Fibroblast of lung (primary cell): ENCODE data around the gene PDE1A. TPM values are rescaled to one million over a fixed set of nuclear protein-coding genes. Genes with fewer than 3 reads are reported as not detected.

ENCODE experiments used
- DNase-seq, 2 donors: peaks; one replicate each; pipeline versions ENCODE4 v3.0.0 to v3.0.0-alpha.2; 2010; ENCODE audit warnings: low read depth in 2 of 2
- H2AFZ ChIP-seq: 2 replicates; pipeline ENCODE4 v1.5.1; 2012; ENCODE audit warnings: low read length, control low read depth, inconsistent platforms
- H3K27ac ChIP-seq: 2 replicates; pipeline ENCODE4 v1.5.1; 2011; ENCODE audit warnings: low read length, control low read depth; ENCODE audit not compliant: insufficient read depth
- H3K27me3 ChIP-seq: 2 replicates; pipeline ENCODE4 v1.5.1; 2011; ENCODE audit warnings: mild to moderate bottlenecking, low read length; ENCODE audit not compliant: control insufficient read depth, insufficient read depth
- H3K36me3 ChIP-seq: 2 replicates; pipeline ENCODE4 v1.5.1; 2011; ENCODE audit warnings: low read length; ENCODE audit not compliant: control insufficient read depth, insufficient read depth
- H3K4me1 ChIP-seq: 2 replicates; pipeline ENCODE4 v1.5.1; 2011; ENCODE audit warnings: low read length; ENCODE audit not compliant: control insufficient read depth, insufficient read depth; ENCODE audit errors: extremely low read depth
- H3K4me2 ChIP-seq: 2 replicates; pipeline ENCODE4 v1.5.1; 2011; ENCODE audit warnings: low read length, control low read depth; ENCODE audit not compliant: insufficient read depth; ENCODE audit errors: extremely low read depth
- H3K4me3 ChIP-seq, 4 experiments: fragments of 200-600 bp in 1 of 4; sonication (generic) in 1 of 4; replicated peaks in 1 of 4; 2 replicates each; pipeline ENCODE4 v1.5.1; 2011 to 2016; ENCODE audit warnings: low read length in 4 of 4, low read depth in 3 of 4, mild to moderate bottlenecking in 3 of 4, control low read depth in 2 of 4, inconsistent platforms in 1 of 4, mixed read lengths in 1 of 4; ENCODE audit not compliant: insufficient read depth in 1 of 4; ENCODE audit errors: control extremely low read depth in 1 of 4
- H3K79me2 ChIP-seq: 2 replicates; pipeline ENCODE4 v1.5.1; 2012; ENCODE audit warnings: mild to moderate bottlenecking, low read length, inconsistent platforms; ENCODE audit not compliant: control insufficient read depth, insufficient read depth
- H3K9ac ChIP-seq: 2 replicates; pipeline ENCODE4 v1.5.1; 2011; ENCODE audit warnings: mild to moderate bottlenecking, low read length, control low read depth; ENCODE audit not compliant: insufficient read depth
- H3K9me3 ChIP-seq: 2 replicates; pipeline ENCODE4 v1.5.1; 2012; ENCODE audit warnings: low read depth, low read length; ENCODE audit not compliant: control insufficient read depth, insufficient read depth
- H4K20me1 ChIP-seq: 2 replicates; pipeline ENCODE4 v1.5.1; 2011; ENCODE audit warnings: low read length; ENCODE audit not compliant: control insufficient read depth, insufficient read depth; ENCODE audit errors: extremely low read depth
- EZH2 ChIP-seq: IDR thresholded peaks from 2 replicates; pipeline ENCODE4 v1.5.1; 2012; ENCODE audit warnings: low read length, control low read depth, mild to moderate bottlenecking; ENCODE audit errors: missing control alignments
- polyA plus RNA-seq, 2 donors: library from polyadenylated mRNA; depleted of rRNA in 1 of 2; stranded (reverse) in 1 of 2; unstranded in 1 of 2; fragments of >200 nt; gene quantifications; 2 replicates each; pipeline ENCODE4 v1.2.1, GENCODE V29; 2011 to 2012; ENCODE audit warnings: missing spikeins in 1 of 2
- total RNA-seq: library from RNA; depleted of rRNA; stranded (reverse); fragments of >200 nt; gene quantifications from 2 replicates; pipeline ENCODE4 v1.2.1, GENCODE V29; 2014
- TF ChIP-seq, protein P1 (sequence below), 2 donors: IDR thresholded peaks in 1 of 2; conservative IDR thresholded peaks in 1 of 2; 1 replicate in 1 of 2; 2 replicates in 1 of 2; pipeline ENCODE4 v1.5.1; 2011 to 2012; ENCODE audit warnings: low read length in 2 of 2, control low read depth in 1 of 2, inconsistent platforms in 1 of 2, low read depth in 1 of 2, mild to moderate bottlenecking in 1 of 2

PDE1A gene
- total and polyA plus RNA-seq, 2 donors (not counting 1 experiment from before 2014, with no cell fraction given) = 4.0 to 7.1 TPM

- TF ChIP-seq, protein P1, sequence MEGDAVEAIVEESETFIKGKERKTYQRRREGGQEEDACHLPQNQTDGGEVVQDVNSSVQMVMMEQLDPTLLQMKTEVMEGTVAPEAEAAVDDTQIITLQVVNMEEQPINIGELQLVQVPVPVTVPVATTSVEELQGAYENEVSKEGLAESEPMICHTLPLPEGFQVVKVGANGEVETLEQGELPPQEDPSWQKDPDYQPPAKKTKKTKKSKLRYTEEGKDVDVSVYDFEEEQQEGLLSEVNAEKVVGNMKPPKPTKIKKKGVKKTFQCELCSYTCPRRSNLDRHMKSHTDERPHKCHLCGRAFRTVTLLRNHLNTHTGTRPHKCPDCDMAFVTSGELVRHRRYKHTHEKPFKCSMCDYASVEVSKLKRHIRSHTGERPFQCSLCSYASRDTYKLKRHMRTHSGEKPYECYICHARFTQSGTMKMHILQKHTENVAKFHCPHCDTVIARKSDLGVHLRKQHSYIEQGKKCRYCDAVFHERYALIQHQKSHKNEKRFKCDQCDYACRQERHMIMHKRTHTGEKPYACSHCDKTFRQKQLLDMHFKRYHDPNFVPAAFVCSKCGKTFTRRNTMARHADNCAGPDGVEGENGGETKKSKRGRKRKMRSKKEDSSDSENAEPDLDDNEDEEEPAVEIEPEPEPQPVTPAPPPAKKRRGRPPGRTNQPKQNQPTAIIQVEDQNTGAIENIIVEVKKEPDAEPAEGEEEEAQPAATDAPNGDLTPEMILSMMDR (conservative IDR thresholded peaks at IDR 0.05 in 1 of 2, IDR thresholded peaks at IDR 0.05 in 1 of 2; ENCODE audit: low read depth in 1 of 2, low read length in 2 of 2) = no peak
- no peak for TF ChIP-seq EZH2
- H3K27me3 ChIP-seq = no peaks in the 10 kb centered on the region
- no peaks in the 10 kb centered on the region for H3K9me3 ChIP-seq
- H2AFZ ChIP-seq = no peak overlapping the region
- DNase-seq = no peak
- no peak overlapping the region for H3K27ac ChIP-seq
- H3K4me3 ChIP-seq = no peak overlapping the region
- no peaks in the 10 kb centered on the region for H3K4me1 ChIP-seq
- H4K20me1 ChIP-seq = no peaks in the 10 kb centered on the region
- no peaks in the 10 kb centered on the region for H3K79me2 ChIP-seq
- H3K9ac ChIP-seq = no peak overlapping the region
- no peak overlapping the region for H3K4me2 ChIP-seq
- H3K36me3 ChIP-seq = no peaks in the 10 kb centered on the region
Observed at GRCh38 chr2:182428476-182428875, 1.6 kb upstream of the PDE1A start.

DNA sequence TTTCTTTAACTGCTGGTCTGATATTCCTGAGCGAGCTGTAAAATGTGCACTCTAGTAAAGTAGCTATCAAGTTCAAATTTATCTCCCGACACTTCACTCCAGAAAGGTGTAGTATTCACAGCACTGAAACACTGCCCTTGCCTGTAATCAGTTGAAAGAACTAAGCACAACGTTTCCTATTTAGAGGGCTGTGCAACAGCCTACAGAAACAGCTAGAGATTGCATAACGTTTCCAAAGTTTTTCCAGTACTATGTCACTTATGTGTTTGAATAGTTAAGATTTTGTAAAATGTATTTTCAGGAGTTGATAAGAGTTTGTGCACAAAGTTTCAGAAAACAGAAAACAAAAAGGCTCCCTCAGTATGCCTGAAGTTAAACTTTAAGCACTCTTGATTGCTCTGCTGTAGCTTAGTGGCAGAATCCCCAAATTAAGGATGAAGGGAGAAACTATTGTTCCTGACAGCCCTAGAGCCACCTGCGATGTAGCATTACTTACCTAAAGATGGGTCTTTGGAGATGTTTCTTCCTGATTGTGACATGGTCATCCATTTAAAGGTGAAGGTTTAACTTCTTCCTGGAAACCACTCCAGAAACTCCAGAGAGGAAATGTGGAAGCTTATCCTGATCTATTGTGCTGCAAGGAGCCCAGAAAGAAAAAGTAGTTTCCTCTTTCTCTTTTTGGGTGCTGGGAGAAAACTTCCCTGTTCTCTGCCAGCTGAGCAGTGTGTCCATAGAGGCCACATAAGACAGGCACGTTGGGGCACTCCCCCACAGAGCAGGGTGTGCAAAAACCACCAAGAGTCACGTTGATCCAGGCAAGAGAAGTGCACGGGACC is 536 bp downstream of the PDE1A start:
- H3K4me3 ChIP-seq = peak overlapping the region in 1 of 4 experiments; percentile 45
- peak overlapping the region; percentile 6 for H2AFZ ChIP-seq
- H3K4me2 ChIP-seq = peak overlapping the region; percentile 11
- H3K36me3 ChIP-seq = no peaks in the 10 kb centered on the region
- DNase-seq = peak; percentile 19 to 46
- no peak overlapping the region for H3K27ac ChIP-seq
- H3K9ac ChIP-seq = no peak overlapping the region
- H4K20me1 ChIP-seq = no peaks in the 10 kb centered on the region
- H3K9me3 ChIP-seq = no peaks in the 10 kb centered on the region
- no peaks in the 10 kb centered on the region for H3K4me1 ChIP-seq
- H3K27me3 ChIP-seq = no peaks in the 10 kb centered on the region
- TF ChIP-seq, protein P1 (conservative IDR thresholded peaks at IDR 0.05 in 1 of 2, IDR thresholded peaks at IDR 0.05 in 1 of 2; ENCODE audit: low read depth in 1 of 2, low read length in 2 of 2) = no peak
- no peak for TF ChIP-seq EZH2
- H3K79me2 ChIP-seq = no peaks in the 10 kb centered on the region

GRCh38 chr2:182422864-182423263 is 4.0 kb downstream of the PDE1A start:
- no peaks in the 10 kb centered on the region for H3K4me1 ChIP-seq
- H4K20me1 ChIP-seq = no peaks in the 10 kb centered on the region
- H3K79me2 ChIP-seq = no peaks in the 10 kb centered on the region
- no peak for DNase-seq
- H2AFZ ChIP-seq = no peak overlapping the region
- H3K9ac ChIP-seq = no peak overlapping the region
- no peaks in the 10 kb centered on the region for H3K9me3 ChIP-seq
- H3K36me3 ChIP-seq = no peaks in the 10 kb centered on the region
- no peak overlapping the region for H3K4me3 ChIP-seq
- no peaks in the 10 kb centered on the region for H3K27me3 ChIP-seq
- no peak for TF ChIP-seq EZH2
- TF ChIP-seq, protein P1 (conservative IDR thresholded peaks at IDR 0.05 in 1 of 2, IDR thresholded peaks at IDR 0.05 in 1 of 2; ENCODE audit: low read depth in 1 of 2, low read length in 2 of 2) = no peak
- H3K4me2 ChIP-seq = no peak overlapping the region
- H3K27ac ChIP-seq = no peak overlapping the region
